HG02623 (cell line): ENCODE measurements around the gene AOC2.
"Not testable (repeated sequence)": the region's sequence is repeated elsewhere in the genome, so short reads cannot be mapped to it uniquely, and the experiment has no call there.

ENCODE experiments used
- ATAC-seq: cut with Tn5 transposase; IDR thresholded peaks from one replicate; pipeline ENCODE4 v1.9.1; 2021; ENCODE audit warnings: moderate library complexity; ENCODE audit not compliant: unreplicated experiment

Gene AOC2

DNA sequence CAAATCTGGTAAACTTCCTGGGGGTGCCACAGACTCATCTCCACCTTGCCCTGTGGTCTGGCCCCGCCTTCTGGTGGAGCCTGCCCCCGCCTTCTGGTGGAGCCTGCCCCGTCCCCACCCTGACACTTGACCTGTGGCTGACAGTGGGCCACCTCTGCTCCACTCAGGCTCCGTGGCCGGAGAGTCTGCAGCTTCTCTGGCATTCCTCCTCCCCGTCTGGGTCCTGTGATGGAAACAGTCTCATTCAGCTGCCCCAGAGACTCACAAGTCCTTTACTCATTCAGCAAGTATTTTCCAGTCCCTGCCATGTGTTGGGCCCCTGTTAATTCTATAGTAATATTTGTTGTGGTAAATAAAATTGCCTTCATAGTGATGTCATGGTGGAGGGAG lies 35.2 kb downstream of the AOC2 start:
- ATAC-seq = no peak

DNA sequence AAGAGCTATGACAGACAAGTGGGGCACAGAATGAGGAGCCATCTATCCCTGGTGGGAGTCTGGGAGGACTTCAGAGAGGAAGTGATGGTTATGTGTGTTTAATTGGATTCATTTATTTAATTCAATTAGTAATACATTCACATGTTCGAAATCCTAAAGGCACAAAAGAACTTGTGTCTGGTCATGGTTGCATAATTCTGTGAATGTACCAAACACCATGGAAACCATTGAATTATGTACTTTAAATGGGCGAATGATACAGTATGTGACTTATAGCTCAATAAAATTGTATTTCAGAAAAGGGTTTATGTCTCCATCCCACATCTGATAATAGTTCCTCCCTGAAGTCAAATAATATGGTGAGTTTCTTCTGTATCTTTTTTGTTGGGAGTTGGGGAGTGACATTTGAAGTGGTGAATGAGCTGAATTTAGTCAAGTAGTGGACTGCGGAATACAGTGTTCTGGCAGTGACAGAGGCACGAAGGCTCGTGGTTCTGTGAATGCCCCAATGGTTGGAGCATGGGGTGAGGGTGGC lies 36.5 kb downstream of the AOC2 start:
- no peak for ATAC-seq

DNA sequence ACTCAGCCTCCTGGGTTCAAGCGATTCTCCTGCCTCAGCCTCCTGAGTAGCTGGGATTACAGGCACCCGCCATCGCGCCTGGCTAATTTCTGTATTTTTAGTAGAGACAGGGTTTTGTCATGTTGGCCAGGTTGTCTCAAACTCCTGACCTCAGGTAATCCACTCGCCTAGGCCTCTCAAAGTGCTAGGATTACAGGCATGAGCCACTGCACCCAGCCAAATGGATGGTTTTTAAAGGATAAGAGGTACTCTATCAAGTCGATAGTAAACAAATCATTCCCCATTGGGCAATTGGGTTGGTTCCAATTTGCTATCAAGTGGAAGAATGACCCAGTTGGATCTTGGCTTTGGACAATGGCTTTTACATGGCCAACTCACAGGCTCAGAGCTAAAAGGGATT lies 37.3 kb downstream of the AOC2 start:
- not testable (repeated sequence) for ATAC-seq

DNA sequence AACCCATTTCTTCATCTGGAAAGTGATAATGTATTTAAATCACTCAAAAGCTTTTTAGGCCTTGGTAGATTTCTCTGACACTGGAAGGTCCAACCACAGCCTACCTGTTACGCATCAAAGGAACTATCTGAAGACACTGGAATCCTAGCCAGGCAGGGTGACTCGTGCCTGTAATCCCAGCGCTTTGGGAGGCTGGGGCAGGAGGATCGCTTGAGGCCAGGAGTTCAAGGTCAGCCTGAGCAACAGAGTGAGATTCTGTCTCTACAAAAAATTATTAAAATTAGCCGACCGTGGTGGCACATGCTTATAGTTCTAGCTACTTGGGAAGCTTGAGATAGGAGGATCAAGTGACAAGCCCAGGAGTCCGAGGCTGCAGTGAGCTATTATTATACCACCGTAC lies 37.8 kb downstream of the AOC2 start:
- no peak for ATAC-seq

DNA sequence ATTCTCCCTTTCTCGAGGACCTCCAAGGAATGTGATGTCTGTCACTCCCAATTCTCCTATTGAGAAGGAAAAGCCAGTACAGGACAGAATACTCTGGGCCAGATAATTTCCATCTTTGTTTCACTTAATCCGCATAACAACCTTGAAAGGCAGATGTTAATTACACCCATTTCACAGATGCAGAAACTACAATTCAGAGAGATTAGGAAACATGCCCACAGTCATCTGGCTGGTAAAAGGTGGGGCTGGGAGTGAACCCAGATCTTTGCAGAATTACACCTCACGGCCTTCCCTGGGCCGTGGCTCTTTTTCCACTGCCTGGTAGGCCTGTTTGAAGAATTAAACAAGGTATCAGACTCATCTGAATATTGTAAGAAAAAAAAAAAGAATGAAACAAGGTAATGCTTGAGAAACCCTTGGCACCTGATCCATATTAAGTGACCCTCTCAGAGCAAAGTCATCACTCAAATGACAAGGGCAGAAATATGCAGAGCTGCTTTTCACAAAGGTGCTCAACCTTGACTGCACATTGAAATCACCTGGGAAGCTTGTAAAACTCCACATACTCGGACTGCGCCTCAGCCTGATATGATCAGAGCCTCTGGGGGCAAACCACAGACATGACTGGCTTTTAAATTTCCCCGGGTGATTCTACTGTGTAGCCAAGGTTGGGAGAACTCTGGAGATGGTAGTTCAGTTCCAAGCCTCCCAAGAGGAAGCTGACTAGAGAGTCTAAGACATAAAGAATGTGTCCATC lies 39.6 kb downstream of the AOC2 start:
- ATAC-seq = no peak

DNA sequence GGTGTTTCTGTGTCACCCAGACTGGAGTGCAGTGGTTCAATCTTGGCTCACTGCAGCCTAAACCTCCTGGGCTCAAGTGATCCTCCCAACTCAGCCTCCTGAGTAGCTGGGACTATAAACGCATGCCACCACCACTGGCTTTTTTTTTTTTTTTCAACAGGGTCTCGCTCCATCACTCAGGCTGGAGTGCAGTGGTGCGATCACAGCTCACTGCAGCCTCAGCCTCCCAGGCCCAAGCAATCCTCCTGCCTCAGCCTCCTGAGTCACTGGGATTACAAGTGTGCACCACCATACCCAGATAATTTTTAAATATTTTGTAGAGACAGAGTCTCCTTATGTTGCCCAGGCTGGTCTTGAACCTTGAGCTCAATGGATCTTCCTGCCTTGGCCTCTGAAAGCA lies 41.4 kb downstream of the AOC2 start:
- not testable (repeated sequence) for ATAC-seq

DNA sequence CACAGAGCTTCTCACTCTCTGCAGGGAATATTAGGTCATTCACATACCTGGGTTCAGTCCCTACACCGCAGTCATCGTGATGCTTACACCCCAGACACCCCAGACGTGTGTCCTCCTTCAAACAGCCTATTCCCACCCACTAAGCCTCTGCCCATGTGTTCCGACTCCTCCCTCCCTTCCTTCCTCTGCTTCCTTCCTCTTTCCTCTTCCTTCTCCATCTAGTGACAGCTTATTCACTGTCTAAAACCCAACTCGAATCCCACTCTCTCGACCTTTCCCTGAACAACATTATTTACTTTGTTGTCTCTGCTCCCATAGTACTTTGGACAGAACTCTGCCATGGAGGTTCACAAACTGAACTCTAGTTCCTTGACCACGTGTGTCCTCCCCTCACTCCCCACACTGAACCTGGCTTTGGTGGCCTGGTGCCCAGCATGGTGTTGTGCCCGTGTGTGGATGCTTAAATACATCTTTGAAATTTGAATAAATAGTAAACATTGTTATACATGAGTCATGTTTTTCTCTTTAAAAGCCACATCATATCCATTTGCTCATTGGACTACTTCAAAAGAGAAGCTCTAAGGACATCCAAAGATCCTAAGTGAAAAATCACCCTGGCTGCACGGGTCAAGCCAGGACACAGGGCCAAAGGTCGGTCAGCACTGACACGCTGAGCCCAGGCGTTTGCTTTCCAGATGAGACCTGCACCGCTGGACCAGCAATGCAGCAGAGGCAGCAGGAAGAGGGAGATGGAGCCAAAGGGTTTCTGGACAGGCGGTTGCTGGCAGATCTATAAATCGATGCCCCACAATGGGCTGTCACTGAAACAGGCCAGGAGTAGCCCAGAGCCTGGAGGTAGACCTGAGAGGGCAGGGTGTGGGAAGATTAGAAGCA lies 42.1 kb downstream of the AOC2 start:
- no peak for ATAC-seq

DNA sequence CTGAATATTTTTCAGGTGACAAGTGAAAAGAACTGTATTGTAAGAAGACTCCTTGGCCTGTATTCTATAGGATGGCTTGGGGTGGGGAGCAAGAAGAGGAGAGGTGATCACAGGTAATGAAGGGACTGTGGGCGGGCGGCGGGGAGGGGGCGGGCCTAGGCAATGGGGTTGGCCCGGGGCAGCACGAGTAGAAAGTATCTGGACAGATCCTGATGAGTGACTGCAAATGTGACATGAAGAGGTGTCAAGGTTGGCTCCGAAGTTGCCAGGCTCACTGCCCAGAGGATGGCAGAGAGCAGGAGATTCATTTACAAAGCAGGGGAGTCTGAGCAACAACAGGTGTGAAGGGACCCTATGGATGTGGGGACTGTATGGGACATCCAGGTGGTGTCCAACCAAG lies 45.4 kb downstream of the AOC2 start:
- ATAC-seq = no peak

DNA sequence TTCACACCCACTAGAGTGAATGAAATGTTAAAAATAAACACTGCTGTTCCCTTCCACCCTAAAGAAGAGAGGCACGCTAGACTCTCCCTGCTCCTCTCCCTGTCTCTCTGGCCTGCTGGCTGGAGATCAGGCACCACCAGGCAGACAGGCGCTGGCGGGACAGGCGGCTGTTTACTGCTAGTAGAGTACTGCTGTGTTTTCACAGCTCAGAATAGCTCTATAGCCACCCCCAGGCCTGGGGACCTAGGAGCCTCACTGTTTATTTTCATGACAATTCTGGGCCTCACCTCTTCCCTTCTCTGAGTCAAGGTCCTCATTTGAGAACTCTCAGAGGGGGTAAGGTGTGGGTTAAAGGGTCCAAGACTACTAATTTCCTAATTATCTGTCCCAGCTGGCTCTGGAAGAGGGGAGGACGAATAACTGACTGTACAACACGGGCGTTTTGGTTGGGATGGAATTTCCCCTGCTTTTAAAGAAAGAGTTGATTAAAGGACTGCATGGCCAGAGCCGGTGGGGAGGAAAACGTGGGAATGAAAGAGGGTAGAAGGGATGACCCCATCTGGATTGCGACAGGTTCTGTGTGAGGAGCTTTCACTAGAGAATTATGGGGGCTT lies 47.3 kb downstream of the AOC2 start:
- no peak for ATAC-seq

DNA sequence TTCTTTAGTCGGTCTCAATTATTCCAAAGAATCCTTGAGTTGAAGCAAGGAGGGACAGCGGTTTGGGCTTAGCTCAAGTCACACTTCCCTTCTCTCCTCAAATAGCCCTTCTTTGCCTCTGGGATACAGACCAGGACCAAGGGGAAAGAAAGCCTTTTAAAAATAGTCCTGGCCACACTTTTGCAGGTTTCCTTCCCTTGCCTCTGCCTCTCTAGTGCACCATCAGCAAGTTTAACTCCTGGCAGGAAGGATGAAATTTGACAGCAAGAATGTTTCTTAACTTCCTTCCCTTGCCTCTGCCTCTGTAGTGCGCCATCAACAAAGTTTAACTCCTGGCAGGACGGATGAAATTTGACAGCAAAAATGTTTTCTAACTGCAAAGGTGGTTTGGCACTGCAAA lies 49.0 kb downstream of the AOC2 start:
- no peak for ATAC-seq

DNA sequence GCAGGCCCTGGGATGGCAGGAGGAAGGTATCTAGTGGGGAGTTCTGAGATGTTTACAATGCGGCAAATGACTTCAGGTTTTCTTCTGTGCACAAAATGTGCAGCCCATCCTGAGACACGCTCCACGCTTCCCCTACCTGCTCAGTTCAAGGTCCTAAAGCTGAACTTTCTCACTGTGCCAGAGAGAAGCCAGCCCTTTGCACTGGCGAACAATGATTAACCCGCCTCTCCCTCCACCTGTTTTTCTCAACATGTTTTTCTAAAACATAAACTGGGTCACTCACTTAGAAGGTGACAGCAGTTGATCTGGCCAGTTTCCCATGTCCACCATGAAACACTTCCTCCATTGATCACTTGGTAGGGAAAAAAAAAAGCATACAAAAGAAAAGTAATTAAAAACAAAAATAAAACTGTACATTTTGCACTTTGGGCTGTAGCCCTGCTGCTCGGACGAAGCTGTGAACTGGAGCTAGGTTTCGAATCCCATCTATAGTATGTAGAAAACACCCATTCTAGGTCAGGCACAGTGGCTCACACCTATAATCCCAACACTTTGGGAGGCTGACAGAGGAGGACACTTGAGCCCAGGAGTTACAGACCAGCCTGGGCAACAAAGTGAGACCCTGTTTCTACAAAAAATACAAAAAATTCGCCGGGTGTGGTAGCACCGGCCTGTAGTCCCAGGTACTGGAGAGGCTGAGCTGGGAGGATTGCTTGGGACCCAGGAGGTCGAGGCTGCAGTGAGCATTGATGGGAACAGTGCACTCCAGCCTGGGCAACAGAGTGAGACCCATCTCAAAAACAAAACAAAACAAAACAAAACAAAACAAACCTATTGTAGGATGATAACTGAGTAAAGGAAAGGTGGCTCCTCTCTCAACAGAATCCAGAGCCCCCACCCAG lies 50.2 kb downstream of the AOC2 start:
- no peak for ATAC-seq

DNA sequence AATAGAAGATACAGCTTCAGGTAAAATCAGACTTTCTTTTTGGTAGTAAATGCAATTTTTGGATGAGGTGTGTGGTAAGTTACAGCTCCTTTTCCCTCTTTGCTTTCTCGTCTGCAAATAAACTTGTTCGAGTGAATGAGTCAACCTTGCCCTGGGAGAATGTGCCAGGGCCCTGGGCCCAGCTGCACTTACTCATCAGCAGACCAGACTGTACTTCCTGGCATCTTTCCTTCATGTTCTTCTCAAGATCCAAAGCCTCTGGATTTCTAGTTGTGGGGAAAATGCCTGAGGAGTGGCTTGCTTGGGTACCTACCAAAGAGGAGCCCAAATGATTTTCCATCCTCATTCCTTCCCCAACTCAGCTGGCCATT lies 50.8 kb downstream of the AOC2 start:
- ATAC-seq = no peak

DNA sequence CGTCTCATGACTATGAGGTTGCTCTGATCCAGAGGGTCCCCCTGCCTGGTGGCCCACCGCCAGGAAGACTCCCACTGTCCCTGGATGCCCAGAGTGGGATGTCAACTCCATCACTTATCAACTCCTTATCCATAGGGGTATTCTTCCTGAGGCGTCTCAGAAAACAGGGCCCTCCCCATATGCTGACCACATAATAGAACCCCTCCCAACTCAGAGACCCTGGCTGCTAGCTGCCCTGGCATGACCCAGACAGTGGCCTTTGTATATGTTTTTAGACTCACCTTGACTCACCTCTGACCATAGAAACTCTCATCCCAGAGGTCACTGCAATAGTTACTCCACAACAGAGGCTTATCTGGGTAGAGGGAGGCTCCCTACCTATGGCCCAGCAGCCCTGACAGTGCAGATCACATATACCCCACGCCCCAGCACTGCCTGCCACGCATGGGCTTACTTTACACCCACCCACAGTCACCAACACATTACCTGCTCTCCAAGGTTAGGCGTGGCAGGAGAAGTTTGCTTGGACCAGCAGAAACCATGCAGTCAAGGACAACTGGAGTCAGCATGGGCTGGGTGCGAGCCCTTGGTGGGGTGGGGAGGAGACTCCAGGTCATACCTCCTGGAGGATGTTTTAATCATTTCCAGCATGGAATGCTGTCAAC lies 53.9 kb downstream of the AOC2 start:
- no peak for ATAC-seq

DNA sequence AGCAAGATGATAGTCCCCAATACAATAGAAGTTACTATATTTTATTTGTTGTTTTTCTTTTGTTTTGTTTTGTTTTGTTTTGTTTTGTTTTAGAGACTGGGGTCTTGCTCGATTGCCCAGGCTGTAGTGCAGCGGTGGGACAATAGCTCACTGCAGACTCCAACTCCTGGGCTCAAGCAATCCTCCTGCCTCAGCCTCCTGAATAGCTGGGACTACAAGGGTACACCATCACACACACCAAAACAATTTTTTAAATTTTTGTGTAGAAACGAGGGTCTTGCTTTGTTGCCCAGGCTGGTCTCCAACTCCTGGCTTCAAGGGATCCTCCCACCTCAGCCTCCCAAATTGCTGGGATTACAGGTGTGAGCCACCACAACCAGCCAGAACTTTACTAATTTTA lies 55.6 kb downstream of the AOC2 start:
- not testable (repeated sequence) for ATAC-seq
